Hepatocyte (in vitro differentiated cells): ENCODE data around the gene SEH1L. TPM values are rescaled to one million over a fixed set of nuclear protein-coding genes. Genes with fewer than 3 reads are reported as not detected.

ENCODE experiments used
- DNase-seq: peaks from one replicate; pipeline ENCODE4 v3.0.0-alpha.2; 2016; ENCODE audit warnings: low spot score
- H2AFZ ChIP-seq: fragments of 200-600 bp; sonication (generic); 2 replicates; pipeline ENCODE4 v1.6.0; 2016; ENCODE audit warnings: antibody characterized with exemption, mild to moderate bottlenecking
- H3K27ac ChIP-seq: fragments of 200-600 bp; sonication (generic); 2 replicates; pipeline ENCODE4 v1.5.1; 2016; ENCODE audit warnings: mild to moderate bottlenecking
- H3K27me3 ChIP-seq: fragments of 200-600 bp; sonication (generic); 2 replicates; pipeline ENCODE4 v1.6.1; 2016
- H3K36me3 ChIP-seq: fragments of 200-600 bp; sonication (generic); replicated peaks from 2 replicates; pipeline ENCODE4 v1.5.1; 2016; ENCODE audit warnings: low read depth; ENCODE audit not compliant: insufficient read depth
- H3K4me1 ChIP-seq: fragments of 200-600 bp; sonication (generic); 2 replicates; pipeline ENCODE4 v1.5.1; 2016; ENCODE audit warnings: mild to moderate bottlenecking, moderate library complexity; ENCODE audit not compliant: insufficient read depth
- H3K4me2 ChIP-seq: fragments of 200-600 bp; sonication (generic); 2 replicates; pipeline ENCODE4 v1.6.0; 2016
- H3K4me3 ChIP-seq: fragments of 200-600 bp; sonication (generic); 2 replicates; pipeline ENCODE4 v1.5.1; 2016; ENCODE audit warnings: mild to moderate bottlenecking
- H3K79me2 ChIP-seq: fragments of 200-600 bp; sonication (generic); 2 replicates; pipeline ENCODE4 v1.6.0; 2017; ENCODE audit warnings: mild to moderate bottlenecking
- H3K9me2 ChIP-seq: fragments of 200-600 bp; sonication (generic); replicated peaks from 2 replicates; pipeline ENCODE4 v1.6.0; 2017; ENCODE audit warnings: mild to moderate bottlenecking; ENCODE audit not compliant: insufficient read depth
- H3K9me3 ChIP-seq: fragments of 200-600 bp; sonication (generic); 2 replicates; pipeline ENCODE4 v1.5.1; 2016; ENCODE audit warnings: low read depth, mild to moderate bottlenecking
- H4K20me1 ChIP-seq: fragments of 200-600 bp; sonication (generic); 2 replicates; pipeline ENCODE4 v1.6.0; 2016; ENCODE audit warnings: mild to moderate bottlenecking; ENCODE audit not compliant: insufficient read depth, poor library complexity, severe bottlenecking
- CTCF ChIP-seq: fragments of 200-600 bp; sonication (generic); IDR thresholded peaks from 2 replicates; pipeline ENCODE4 v1.5.1; 2016; ENCODE audit warnings: antibody characterized with exemption, mild to moderate bottlenecking; ENCODE audit not compliant: poor library complexity
- EZH2 ChIP-seq: fragments of 200-600 bp; sonication (generic); IDR thresholded peaks from 2 replicates; pipeline ENCODE4 v1.6.1; 2016; ENCODE audit warnings: antibody characterized with exemption, mild to moderate bottlenecking, borderline replicate concordance
- EZH2phosphoT487 ChIP-seq: fragments of 200-600 bp; sonication (generic); IDR thresholded peaks from one replicate; pipeline ENCODE4 v1.6.1; 2018; ENCODE audit warnings: antibody characterized with exemption, mild to moderate bottlenecking, low read depth, moderate library complexity; ENCODE audit not compliant: unreplicated experiment, severe bottlenecking
- WGBS: methylation state at CpG from one replicate; pipeline ENCODE4 v1.1.6; 2016; ENCODE audit warnings: low lambda C conversion rate; ENCODE audit errors: missing lambda C conversion rate; 5-methylcytosine and 5-hydroxymethylcytosine counted together
- polyA plus RNA-seq: library from polyadenylated mRNA; unstranded; fragments of >200 nt; fragmentation: Nextera tagmentation; extraction: Ambion mirVana; gene quantifications from 2 replicates; pipeline ENCODE4 v1.2.1, GENCODE V29; 2016
- total RNA-seq: library from RNA; depleted of rRNA; stranded (reverse); fragments of >200 nt; gene quantifications from 2 replicates; pipeline ENCODE4 v1.2.3, GENCODE V29; 2014

SEH1L gene
- total and polyA plus RNA-seq, 2 experiments from 2014 or later = 24.0 to 25.8 TPM

DNA sequence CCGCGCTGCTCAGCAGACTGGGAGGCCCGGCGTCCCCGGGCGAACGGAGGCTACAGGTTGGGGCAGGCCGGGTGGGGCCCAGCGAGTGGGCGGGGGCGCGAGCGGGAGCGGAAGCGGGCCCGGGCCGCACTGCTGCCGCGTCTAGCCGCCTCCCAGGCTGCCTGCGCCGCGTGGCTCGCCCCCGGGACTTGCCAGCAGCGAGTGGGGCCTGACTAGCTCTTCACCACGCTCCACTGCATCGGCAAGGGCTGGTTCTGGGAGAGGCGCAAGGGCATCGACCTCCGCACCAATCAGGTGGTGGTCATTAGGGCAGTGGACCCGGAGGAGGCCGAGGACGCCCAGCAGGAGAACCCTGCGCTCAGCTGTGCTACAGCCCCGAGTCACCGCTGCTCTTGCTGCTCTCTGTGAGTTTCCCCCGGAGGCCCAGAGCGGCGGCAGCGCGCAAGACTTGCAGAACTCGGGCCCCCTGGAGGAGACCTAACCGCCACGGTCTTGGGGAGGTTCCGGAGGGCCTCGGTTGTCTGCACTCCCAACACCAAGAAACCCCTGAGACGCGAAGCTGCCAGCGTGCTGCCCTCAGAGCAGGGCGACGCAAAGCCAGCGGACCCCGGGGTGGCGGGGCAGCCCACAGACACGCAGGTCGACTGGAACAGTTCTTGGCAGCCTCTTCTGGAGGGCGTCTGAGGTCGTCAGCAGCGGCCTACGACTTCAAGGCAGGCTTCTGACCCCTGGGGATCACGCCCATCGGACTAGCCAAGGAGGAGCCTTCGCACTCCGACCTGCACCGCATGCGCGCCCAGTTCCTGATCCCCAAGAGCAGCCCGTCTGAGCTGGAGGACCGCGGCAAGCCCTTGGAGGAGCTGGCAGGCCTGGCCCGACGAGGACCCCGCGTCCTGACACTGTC, 36.5 kb upstream of the SEH1L start:
- 60% methylated on average over 57 of the region's 75 CpGs for WGBS
- H3K27me3 ChIP-seq = no peaks in the 10 kb centered on the region
- H3K4me1 ChIP-seq = no peaks in the 10 kb centered on the region
- H3K36me3 ChIP-seq = no peaks in the 10 kb centered on the region
- no peak for TF ChIP-seq EZH2
- TF ChIP-seq CTCF = no peak
- no peak for TF ChIP-seq EZH2phosphoT487
- no peak overlapping the region for H3K27ac ChIP-seq
- peak overlapping the region; percentile 70 for H3K4me2 ChIP-seq
- H3K4me3 ChIP-seq = no peak overlapping the region
- no peaks in the 10 kb centered on the region for H3K9me3 ChIP-seq
- H3K9me2 ChIP-seq = no peaks in the 10 kb centered on the region
- no peaks in the 10 kb centered on the region for H3K79me2 ChIP-seq
- no peak overlapping the region for H2AFZ ChIP-seq
- DNase-seq = peak; percentile 17
- no peaks in the 10 kb centered on the region for H4K20me1 ChIP-seq

DNA sequence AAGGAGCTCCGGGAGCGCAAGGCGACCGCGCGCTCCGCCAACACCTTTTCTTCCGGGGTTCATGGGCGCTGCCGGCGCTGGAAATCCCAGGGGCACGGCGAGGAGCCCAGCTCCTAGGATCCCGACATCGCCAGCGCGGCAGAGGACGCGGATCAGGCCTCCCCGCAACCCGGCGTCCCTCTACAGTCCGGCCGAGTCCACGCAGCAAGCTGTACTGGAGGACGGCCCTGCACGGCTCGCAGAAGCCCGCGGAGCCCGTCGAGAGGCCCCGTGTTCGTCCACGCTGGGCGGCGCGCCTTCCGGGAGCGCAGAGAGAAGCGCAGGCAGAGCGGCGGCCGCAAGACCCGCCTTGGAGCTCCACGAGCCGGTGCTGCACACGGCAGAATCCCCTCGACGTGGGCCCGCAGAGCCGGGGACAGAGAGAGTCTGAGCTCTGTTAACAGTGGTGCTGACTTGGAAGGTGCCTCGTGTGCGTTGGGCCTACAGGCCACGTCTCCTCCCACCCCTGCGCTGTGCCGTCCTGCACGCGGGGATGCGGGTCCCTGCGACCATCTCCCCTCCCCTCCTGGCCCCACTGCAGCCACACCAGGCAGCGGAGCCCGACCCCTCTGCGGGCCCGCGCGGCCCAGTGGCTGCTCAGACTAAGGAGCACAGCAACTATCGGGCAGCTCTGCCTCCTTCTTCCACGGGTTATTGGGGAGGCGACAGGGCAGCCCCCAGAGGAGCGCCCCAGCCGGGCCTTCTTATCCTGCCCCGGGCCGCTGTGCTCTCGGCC, 35.7 kb upstream of the SEH1L start:
- Histone ChIP-seq H2AFZ (no peak overlapping the region), H3K27ac (no peak overlapping the region), H3K79me2 (no peaks in the 10 kb centered on the region), H3K9me2 (no peaks in the 10 kb centered on the region), H3K9me3 (no peaks in the 10 kb centered on the region), H3K4me3 (no peak overlapping the region), H3K36me3 (no peaks in the 10 kb centered on the region), H3K4me2 (peak overlapping the region; percentile 70), H3K27me3 (no peaks in the 10 kb centered on the region), H3K4me1 (no peaks in the 10 kb centered on the region), H4K20me1 (no peaks in the 10 kb centered on the region)
- DNase-seq = no peak
- TF ChIP-seq EZH2phosphoT487 = no peak
- TF ChIP-seq CTCF = no peak
- TF ChIP-seq EZH2 = no peak
- WGBS = 80% methylated on average over 71 of the region's 75 CpGs

DNA sequence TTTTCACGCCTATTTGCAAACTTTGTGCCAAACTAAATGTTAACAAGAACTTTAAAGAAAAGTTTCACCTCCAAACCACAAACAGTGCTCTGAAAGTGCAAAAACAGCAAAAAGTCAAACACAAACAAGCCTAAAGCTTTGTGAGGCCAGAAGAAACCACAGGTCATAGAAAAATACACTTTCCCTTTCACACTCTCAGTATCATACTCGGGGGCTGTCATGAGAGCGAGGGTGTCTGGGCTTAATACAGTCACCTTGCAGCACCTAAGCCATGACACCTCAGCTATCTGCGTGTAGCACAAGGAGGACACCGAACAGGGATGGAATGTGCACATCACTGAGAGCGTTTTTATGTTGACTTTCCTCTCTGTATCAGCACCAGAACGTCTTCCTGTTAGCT, 26.6 kb upstream of the SEH1L start:
- WGBS = 77% methylated on average over 7 of the region's 7 CpGs
- Histone ChIP-seq H3K36me3 (no peaks in the 10 kb centered on the region), H3K27me3 (no peaks in the 10 kb centered on the region), H4K20me1 (no peaks in the 10 kb centered on the region), H3K79me2 (no peaks in the 10 kb centered on the region), H3K9me2 (no peaks in the 10 kb centered on the region), H3K4me1 (no peaks in the 10 kb centered on the region), H3K4me3 (no peak overlapping the region), H2AFZ (no peak overlapping the region), H3K27ac (no peak overlapping the region), H3K4me2 (no peak overlapping the region), H3K9me3 (no peaks in the 10 kb centered on the region)
- DNase-seq = no peak
- TF ChIP-seq EZH2phosphoT487 = no peak
- no peak for TF ChIP-seq EZH2
- TF ChIP-seq CTCF = no peak
